ENCODE results near the gene DIAPH3. TPM values are rescaled to one million over a fixed set of nuclear protein-coding genes. Genes with fewer than 3 reads are reported as not detected.
A peak's percentile ranks its signal among the peaks of the same experiment; 100 is the strongest.

The DIAPH3 gene
- polyA plus RNA-seq, 4 donors, result 10.3 to 14.3 (median 11.8) TPM

DNA sequence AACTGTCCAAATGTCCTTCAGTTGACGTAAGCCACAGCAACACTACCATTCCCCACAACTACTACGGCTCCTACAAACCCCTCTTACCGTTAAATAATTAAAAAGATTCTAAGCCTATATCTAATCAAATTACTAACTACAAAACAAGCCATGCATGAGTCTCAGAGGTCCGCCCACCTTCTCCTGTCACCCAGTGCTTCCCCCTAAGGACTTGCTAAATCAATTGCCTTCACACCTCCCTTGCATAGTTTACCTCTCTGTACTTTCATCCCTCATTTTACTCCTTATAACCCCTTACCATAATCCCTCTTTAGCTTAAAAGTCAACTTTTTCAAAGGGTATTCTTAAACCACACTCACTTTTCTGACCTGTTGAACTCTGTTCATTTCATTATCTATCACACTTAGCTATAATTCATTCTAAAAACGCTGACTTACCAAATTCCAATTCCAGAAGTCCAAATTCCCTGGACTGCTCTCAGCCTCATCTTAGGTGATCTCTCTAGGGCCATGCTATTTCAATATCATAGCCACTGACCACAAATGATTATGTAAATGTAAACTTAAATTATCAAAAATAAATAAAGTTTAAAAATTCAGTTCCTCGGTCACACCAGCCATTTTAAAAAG lies 187.8 kb downstream of the DIAPH3 start:
- DNase-seq (ENCODE audit: low read depth in 4 of 4, low spot score in 2 of 4), result no peak

DNA sequence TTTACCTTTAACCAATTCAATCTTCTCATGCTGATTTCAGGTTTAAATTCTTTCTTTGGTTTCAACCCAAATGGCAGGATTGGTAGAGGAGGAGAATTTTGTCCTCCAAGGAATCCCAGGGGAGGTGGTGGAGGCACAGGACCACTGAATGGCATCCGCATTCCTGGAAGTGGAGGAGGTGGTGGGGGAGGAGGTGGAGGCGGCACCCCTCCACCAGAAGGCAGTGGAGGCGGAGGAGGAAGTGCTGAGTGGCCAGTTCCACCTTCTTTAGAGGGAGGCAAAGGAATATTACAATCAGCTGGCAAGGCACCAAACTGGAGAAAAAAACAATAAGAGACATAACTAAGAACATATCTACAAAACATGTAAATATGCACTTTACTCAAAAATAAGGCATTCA lies 192.9 kb downstream of the DIAPH3 start:
- no peak for DNase-seq (ENCODE audit: low read depth in 4 of 4, low spot score in 2 of 4)

DNA sequence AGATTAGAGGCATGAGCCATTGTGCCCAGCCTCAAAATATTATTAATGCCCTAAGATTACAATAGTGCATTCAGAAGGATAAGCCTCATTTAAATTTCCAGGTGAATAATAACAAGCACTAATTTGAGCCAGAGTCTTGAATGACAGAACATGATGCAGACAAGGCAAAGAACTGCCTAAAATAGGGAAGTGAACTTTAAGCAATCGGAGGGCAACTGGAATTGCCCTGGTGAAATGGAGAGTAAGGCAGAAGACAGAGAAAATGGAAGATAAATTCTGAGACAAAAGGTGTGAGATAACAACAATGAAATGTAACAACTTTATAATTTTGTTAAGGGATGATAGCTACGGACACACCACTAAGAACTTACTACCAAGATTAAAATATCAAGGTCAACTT lies 199.9 kb downstream of the DIAPH3 start:
- DNase-seq (ENCODE audit: low read depth in 4 of 4, low spot score in 2 of 4), result no peak

DNA sequence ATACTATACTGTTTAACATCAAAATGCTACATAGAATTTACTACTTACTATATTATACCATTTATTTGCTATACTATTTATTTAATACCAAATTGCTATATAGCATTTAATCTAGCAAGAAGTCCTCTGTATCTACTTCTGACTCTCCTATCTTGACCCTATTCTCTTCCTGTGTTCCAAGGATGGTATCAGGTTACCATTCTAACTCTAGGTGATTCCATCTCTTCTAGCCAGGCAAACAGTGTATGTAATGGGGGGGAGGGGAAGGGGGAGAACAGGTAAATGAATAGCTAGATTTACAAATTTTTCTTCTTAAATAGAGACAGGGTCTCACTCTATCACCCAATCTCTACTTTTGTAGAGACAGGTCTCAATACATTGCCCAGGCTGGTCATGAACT lies 200.3 kb downstream of the DIAPH3 start:
- no peak for DNase-seq (ENCODE audit: low read depth in 4 of 4, low spot score in 2 of 4)

DNA sequence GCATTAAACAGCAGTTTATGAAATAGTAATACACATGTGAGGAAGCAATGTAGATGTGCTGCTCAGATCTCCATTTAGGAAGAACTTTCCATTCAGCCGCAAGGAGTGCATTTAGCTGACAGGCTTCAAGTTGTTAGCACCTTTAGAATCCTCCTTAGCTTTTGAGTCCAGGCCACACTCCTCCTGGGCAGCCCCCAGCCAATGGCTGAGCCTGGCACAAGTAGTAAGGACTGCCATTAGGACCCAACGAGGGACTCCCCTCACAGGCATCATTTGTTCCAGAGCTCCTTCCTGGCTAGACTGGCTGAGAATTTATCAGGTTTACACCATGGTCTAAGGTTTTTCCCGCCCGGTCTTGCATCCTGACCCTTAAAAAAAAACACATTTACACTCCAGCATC lies 201.4 kb downstream of the DIAPH3 start:
- DNase-seq (ENCODE audit: low read depth in 4 of 4, low spot score in 2 of 4), result no peak

DNA sequence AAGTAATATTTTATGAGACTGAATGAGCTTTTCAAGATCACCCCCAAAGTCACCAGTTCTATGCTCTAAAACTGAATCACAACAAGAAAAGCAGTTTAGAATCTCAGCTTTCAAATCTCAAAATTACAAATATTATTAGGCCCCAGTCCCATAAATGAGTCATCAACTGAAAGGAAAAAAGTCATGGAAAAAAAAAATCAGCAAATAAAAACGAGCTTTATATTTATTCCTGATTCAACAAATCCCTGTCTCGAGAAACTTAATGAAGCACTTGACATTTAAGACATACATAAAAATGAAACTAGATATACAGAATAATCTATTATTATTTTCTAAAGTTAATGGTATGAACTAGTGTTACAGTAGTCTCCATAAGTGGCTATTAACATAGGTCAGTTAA lies 203.0 kb downstream of the DIAPH3 start:
- no peak for DNase-seq (ENCODE audit: low read depth in 4 of 4, low spot score in 2 of 4)

DNA sequence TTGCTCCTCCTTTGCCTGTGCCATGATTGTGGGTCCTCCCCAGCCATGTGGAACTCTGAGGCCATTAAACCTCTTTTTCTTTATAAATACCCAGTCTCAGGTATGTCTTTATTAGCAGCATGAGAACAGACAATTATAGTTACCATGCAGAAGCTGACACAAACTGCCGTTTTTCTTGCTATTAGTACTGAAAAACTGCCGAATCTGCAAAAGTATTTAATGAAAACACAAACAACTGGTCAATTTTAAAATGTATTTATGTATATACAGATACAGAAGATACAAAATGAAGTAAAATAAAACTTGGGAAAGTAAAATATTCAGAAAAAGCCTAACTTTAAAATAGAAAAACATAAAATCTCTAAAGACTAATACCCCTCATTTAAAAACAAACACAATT lies 206.3 kb downstream of the DIAPH3 start:
- no peak for DNase-seq (ENCODE audit: low read depth in 4 of 4, low spot score in 2 of 4)

DNA sequence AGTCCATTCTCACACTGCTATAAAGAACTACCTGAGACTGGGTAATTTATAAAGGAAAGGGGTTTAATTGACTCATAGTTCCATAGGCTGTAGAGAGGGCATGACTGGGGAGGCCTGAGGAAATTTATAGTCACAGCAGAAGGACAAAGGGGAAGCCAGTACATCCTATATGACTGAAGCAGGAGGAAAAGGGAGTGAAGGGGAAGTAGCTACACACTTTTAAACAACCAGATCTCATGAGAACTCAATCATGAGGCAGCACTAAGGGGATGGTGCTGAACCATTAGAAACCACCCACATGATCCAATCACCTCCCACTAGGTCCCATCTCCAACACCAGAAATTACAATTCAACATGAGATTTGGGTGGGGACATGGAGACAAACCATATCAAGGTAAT lies 209.1 kb downstream of the DIAPH3 start:
- DNase-seq (ENCODE audit: low read depth in 4 of 4, low spot score in 2 of 4), result no peak

DNA sequence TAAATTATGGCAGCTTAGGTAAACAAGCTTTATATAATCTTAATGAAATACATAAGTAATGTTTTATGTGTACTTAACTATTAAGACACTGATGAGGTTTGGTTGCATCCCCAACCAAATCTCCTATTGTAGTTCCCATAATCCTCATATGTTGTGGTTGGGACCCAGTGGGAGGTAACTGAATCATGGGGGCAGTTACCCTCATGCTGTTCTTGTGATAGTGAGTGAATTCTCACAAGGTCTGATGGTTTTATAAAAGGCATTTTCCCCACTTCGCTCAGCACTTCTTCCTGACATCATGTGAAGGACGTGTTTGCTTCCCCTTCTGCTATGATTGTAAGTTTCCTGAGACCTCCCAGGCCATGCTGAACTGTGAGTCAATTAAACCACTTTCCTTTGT lies 212.7 kb downstream of the DIAPH3 start:
- no peak for DNase-seq (ENCODE audit: low read depth in 4 of 4, low spot score in 2 of 4)

DNA sequence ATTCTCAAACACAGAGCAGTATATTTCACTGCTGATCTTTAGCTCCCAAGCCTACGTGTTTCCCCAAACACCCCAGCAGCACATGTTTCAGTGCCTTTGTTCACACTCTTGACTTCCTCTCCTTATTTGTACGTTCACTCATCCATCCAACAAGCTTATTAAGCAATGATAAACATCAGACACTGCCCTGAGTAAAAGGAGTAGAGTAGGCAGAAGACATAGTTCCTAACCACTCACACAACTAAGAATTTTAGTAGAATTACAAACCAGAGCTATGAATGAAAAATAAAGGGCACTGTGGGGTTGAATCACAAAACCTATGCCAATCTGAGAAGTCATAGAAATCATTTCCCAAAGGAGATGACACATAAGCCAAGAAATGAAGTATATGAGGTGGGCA lies 213.5 kb downstream of the DIAPH3 start:
- no peak for DNase-seq (ENCODE audit: low read depth in 4 of 4, low spot score in 2 of 4)

DNA sequence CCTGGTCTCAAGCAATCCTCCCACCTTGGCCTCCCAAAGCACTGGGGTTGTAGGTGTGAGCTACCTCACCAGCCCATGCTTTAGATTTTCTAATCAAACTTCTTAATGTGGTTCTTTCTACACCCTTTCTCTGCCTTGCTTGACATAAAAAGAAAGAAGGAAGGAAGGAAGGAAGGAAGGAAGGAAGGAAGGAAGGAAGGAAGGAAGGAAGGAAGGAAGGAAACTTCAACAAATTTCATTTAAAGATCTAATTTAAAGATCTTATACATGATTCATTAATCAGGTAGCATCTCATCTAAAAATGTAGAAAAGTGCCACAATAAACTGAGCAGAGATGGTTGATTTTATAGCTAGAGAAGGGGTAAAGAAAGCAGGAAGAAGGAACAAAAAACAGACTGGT lies 215.0 kb downstream of the DIAPH3 start:
- no peak for DNase-seq (ENCODE audit: low read depth in 4 of 4, low spot score in 2 of 4)

DNA sequence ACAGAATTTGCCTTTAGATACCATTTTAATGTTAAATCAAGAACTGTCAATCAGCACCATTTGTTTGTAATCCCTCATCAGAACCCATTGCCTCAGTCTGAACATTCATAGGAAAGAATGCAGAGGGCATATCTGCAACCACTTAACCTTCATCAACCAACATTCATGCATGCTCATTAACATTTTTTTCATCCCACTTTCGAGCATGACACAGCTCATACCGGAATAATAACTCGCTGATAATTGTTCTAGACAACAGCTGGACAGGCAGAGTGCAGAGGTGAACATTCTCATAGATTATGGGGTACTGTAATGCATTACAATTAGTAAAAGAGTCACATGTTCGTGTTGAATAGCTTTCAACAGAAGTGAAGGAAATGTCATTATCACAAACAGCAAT lies 216.8 kb downstream of the DIAPH3 start:
- DNase-seq (ENCODE audit: low read depth in 4 of 4, low spot score in 2 of 4), result no peak

DNA sequence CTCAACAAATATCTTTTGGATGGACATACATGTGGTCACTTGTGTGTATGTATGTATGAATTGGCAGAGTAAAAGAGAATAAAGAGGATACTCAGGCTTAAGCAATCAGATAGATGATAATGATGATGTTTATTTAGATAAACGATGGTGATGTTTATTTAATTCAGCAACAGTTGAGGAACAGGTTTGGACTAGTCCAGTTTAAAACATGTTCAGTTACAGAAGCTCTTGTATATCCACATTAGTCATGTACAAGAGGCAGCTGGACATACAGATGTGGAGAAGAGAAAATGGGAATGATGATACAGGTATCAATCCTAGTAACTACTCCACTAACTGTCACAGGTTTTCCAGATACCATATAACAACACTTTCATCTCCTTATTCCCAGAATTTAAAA lies 232.1 kb downstream of the DIAPH3 start:
- DNase-seq (ENCODE audit: low read depth in 4 of 4, low spot score in 2 of 4), result no peak

DNA sequence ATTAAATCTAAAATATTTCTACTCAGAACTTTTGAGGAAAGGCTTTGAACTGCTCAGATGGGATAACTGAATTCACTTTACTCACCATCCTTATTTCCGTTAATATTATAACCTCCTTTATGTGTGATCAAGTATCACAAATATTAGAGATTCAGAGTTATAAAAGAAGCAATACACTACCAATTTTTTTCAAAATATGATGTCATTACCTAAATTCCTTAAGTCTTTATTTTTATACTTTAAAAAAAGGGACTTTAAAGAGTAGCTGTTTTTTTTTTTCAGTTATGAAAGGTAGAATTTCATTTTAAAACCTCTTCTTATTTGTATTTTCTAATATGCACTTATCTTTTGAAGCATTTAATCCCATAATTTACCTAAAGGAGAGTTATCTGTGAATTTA lies 239.5 kb downstream of the DIAPH3 start:
- DNase-seq (ENCODE audit: low read depth in 4 of 4, low spot score in 2 of 4), result no peak

DNA sequence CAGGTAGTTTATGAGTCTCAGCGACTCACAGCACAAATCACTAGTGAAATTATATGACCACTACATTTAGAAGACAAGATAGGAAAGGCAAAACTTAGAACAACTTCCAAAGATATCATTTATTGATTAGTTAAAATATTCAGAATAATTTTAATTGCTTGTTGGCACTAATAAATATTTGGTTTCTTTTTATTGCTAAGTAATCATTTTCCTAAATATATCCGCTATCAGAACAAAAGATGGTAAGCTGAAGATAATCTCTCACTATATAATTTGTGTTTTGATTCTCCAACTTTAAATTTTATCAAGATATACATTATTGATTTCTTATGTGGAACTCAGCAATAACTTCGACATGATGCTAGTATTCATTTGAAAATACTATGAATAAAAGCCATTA lies 248.5 kb downstream of the DIAPH3 start:
- no peak for DNase-seq (ENCODE audit: low read depth in 4 of 4, low spot score in 2 of 4)

DNA sequence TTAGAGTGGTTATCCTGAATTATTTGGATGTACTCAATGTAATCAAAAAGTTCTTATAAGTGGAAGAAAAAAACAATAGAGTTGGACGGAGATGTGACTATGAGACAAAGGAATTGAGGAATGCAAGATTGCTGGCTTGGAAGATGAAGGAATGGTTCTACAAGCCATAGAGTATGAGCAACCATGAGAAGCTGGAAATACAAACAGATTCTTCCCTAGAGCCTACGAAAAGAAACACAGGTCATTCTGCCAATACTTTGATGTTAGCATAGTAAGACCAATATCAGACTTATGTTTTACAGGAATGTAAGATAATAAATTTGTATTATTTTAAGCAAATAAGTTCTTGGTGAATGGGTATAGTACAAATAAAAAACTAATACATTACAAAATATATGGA lies 249.2 kb downstream of the DIAPH3 start:
- DNase-seq (ENCODE audit: low read depth in 4 of 4, low spot score in 2 of 4), result no peak

DNA sequence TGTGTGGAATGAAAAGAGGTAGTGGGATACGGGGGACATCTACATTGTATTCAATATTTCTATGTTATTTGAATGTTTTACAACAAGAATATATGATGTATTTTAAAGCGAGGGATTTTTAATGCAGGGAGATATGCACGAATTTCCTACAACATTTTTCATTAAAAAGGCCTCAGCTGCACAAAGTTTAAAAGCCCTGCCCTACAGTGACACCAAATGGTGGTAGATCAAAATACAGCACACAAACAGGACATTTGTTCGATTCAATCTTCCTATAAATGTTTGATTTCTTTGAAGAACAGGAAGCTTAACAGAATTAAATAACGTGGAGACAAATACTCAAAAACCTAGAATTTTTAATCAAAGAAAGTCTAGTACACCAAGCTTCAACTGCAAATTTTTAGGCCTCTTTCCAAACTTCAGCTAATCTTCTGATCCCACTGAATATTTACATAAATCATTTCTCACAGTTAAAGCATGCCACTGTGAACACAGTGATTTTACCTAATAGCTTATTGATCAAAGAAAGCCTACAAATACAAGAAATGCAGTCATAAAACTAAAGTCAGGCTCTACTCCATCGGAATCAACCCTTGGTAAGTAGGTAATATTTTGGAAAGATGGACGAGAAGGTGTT lies 257.2 kb downstream of the DIAPH3 start:
- peak in 1 of 4 donors; percentile 15 for DNase-seq (ENCODE audit: low read depth in 4 of 4, low spot score in 2 of 4)

DNA sequence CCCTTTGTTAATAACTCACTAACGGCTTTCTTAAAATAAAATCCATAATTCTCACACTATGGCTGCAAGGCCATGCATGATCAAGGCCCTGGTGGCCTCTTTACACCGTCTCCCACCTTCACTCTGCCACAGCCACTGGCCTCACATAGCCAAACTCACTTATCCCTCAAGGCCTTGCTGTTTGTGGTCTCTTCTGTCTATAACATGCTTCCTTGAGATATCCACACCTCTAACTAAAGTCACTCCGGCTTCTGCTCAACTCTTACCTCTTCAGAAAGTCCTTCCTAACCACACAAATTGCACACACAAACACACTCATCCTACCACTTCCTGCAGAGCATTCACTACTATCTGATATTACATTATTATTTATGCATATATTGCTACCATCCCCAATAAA lies 262.5 kb downstream of the DIAPH3 start:
- DNase-seq (ENCODE audit: low read depth in 4 of 4, low spot score in 2 of 4), result no peak

DNA sequence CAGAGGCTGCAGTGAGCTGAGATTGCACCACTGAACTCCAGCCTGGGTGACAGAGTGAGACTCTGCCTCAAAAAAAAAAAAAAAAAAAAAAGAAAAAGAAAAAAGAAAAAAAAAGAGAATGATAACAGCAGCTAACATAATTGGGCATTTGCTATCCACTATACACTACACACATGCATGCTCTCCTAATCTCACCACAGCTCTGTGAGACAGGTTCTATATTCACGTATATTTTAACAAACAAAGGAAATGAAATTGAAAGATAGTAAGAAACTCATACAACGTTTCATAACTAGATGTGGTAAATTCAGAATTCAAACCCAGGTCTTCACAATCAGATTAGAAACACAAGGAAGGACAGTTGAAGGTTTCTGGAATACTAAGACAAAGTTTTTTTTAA lies 265.7 kb downstream of the DIAPH3 start:
- DNase-seq (ENCODE audit: low read depth in 4 of 4, low spot score in 2 of 4), result no peak

DNA sequence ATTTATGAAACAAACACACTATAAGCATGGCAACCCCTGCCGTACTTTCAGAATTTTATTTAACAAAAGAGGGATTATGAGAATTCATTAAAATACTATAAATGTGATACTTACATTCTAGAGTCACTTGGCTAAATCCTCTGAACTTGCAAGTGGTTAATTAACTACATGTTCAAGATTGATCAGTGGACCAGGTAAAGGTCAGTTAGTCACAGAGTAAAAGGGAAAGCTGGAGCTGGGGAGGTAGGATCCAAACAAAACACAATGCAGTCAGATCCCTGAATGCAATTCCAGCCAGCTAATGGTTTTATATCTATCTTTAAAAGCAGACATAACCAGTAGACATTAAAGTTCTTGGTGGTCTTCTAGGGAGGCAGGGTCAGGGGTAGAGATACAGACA lies 270.5 kb downstream of the DIAPH3 start:
- DNase-seq (ENCODE audit: low read depth in 4 of 4, low spot score in 2 of 4), result no peak

DNA sequence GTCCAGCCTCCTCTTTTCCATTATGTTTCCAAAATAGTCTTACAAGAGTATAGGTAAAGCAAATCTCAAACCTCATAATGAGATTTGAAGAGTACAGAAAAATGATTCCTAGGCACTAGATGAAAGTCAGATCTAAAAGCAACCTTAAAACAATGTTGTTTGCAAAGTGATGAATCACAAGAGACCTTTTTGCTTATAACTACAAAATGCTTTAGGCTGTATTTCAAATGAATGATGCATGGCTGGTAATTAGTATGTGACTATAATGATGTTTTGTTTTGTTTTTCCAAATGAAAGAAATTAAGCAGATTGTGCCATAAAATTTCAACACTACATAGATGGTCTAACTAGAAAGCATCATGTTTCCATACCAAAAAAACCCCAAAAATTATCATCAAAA lies 272.7 kb downstream of the DIAPH3 start:
- no peak for DNase-seq (ENCODE audit: low read depth in 4 of 4, low spot score in 2 of 4)

DNA sequence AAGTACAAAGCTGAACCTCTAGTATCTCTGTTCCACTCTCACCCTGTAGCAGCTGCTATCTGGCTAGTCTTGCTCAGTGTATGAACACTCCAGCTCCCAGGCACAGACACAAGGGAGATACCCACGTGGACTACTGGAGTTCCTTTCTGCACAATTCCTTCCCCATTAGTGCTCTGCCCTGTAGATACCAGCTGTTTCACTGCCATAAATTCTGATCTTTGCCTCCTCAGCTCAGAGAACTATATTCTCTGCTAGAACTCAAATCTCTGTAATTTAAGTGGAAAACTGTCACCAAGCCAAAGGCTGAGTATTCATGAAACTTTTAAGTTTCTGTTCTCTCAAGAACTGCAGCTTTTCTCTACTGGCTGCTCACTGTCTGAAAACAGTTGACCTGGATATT lies 273.7 kb downstream of the DIAPH3 start:
- no peak for DNase-seq (ENCODE audit: low read depth in 4 of 4, low spot score in 2 of 4)

DNA sequence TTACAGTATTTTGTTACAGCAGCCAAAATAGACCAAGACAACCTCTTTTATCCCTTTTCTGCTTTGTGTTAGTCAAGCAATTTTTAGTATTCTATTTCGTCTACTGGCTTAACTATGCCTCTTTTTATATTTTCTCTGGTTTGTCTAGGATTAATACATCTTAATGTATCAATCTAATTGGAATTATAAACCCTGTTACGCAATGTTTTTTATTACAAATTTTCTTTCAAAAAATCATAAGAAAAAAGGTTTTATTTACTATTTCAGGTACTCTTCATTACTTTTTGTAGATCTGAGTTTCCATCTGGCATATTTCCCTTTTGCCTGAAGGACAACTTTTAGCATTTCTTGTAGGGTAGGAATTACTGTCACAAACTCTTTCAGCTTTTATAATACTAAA lies 275.3 kb downstream of the DIAPH3 start:
- DNase-seq (ENCODE audit: low read depth in 4 of 4, low spot score in 2 of 4), result no peak
